ENCODE results near the gene GRPEL2.

DNA sequence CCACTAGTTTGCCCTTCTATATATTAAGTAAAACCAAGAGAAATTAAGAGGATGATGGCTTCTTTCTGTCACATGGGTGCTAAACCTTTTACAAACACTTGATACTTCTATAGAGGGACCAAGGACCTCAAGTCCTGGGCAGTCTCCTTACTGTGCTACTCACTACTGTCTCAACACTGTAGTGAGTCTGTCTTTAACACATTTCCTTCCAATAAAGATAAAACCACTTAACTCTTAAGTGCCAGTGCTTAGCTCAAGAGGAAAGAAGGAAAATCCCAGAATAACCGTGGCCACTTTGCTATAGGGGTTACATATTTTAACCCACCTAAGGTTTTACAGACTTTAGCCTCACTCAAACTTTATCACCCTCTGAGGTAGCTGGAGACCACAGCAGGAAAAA, 4.4 kb upstream of the GRPEL2 start:
- TF ChIP-seq ZBTB8A (tag by site-specific recombination; IDR thresholded peaks at IDR 0.05) = no peak
- no peak for TF ChIP-seq ZNF175 (tag by site-specific recombination; IDR thresholded peaks at IDR 0.05)
